Brain microvascular endothelial cell (primary cell): ENCODE results near the gene RGS18.

Experiments used
- DNase-seq: peaks from one replicate; pipeline ENCODE4 v3.0.0-alpha.2; 2020
- H3K27ac ChIP-seq: fragments of 250-450 bp; sonication (Bioruptor Pico); 2 replicates; pipeline ENCODE4 v1.5.1; 2020; ENCODE audit warnings: mild to moderate bottlenecking, moderate library complexity
- H3K27me3 ChIP-seq: fragments of 250-450 bp; sonication (Bioruptor Pico); replicated peaks from 2 replicates; pipeline ENCODE4 v1.5.1; 2020; ENCODE audit warnings: mild to moderate bottlenecking
- H3K36me3 ChIP-seq: fragments of 250-450 bp; sonication (Bioruptor Pico); replicated peaks from 2 replicates; pipeline ENCODE4 v1.5.1; 2020; ENCODE audit warnings: mild to moderate bottlenecking
- H3K4me3 ChIP-seq: 2 replicates; pipeline ENCODE4 v1.5.1; 2011; ENCODE audit warnings: low read depth, mild to moderate bottlenecking, control low read depth, low read length, moderate library complexity
- CTCF ChIP-seq: IDR thresholded peaks from 2 replicates; pipeline ENCODE4 v1.5.1; 2011; ENCODE audit warnings: low read depth, mild to moderate bottlenecking, moderate library complexity, low read length, control low read depth, inconsistent platforms; ENCODE audit errors: missing control alignments
- in situ Hi-C: cut with HindIII; loops from 2 replicates; pipeline ENCODE4 v1.10.0; 2017; ENCODE audit warnings: low sequenced_read_pairs, low pct_ligation_motif_present

Gene RGS18

GRCh38 chr1:192183788-192184187 lies 25.5 kb downstream of the RGS18 start:
- no peak for DNase-seq
- TF ChIP-seq CTCF, result no peak
- no peaks in the 10 kb centered on the region for H3K36me3 ChIP-seq
- H3K27me3 ChIP-seq, result no peaks in the 10 kb centered on the region
- H3K27ac ChIP-seq, result no peak overlapping the region
- in situ Hi-C loops, result no loop called here
- H3K4me3 ChIP-seq, result no peak overlapping the region

DNA sequence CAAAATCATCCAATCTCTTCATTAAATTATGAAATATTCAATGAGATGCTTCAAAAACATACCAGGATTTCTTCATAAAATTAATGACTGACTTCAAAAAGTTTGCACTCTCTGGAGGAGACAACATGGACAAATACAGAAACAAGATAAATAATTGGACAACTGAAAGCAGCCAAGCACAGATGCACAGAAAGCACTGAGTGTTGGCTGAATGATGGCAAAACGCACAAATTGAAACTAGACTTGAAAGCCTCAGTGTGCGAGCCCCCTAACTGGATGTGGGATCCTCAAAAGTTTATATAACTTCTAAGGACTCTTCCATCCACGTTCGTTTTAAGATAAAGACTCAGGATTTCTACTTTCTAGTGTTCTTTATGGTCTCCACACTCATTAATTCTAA lies 27.9 kb downstream of the RGS18 start:
- H3K27ac ChIP-seq, result no peak overlapping the region
- H3K36me3 ChIP-seq, result no peaks in the 10 kb centered on the region
- in situ Hi-C loops, result no loop called here
- TF ChIP-seq CTCF, result no peak
- no peak overlapping the region for H3K4me3 ChIP-seq
- H3K27me3 ChIP-seq, result no peaks in the 10 kb centered on the region
- DNase-seq, result no peak

- no peak overlapping the region for H3K4me3 ChIP-seq
- no peak for TF ChIP-seq CTCF
- no peaks in the 10 kb centered on the region for H3K36me3 ChIP-seq
- no peak for DNase-seq
- in situ Hi-C loops, result no loop called here
- H3K27ac ChIP-seq, result no peak overlapping the region
- no peaks in the 10 kb centered on the region for H3K27me3 ChIP-seq
Measured at GRCh38 chr1:192190066-192190465, 31.8 kb downstream of the RGS18 start.

GRCh38 chr1:192201303-192201702 lies 43.0 kb downstream of the RGS18 start:
- Histone ChIP-seq H3K4me3 (no peak overlapping the region), H3K36me3 (no peaks in the 10 kb centered on the region), H3K27me3 (no peaks in the 10 kb centered on the region), H3K27ac (no peak overlapping the region)
- no peak for DNase-seq
- in situ Hi-C loops, result no loop called here
- no peak for TF ChIP-seq CTCF

DNA sequence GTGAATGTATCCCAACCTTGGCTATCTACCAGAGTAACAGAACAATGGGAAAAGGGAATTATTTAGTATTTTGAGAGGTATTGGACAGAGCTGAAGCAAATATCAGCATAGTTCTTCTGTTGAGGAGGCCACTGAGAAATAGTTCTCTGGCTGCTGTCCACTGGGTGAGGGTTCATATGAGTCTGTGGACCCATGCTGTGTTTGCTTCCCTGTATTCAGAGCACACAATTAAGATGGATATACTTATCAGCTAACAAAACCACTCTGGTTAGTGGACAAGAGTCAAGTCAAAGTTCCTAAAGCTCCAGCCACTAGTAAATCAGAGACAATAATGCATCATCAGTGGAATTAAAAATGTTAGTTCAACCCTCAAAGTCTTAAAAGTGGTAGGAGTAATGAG lies 66.1 kb downstream of the RGS18 start:
- H3K27me3 ChIP-seq, result no peaks in the 10 kb centered on the region
- in situ Hi-C loops, result no loop called here
- no peak overlapping the region for H3K4me3 ChIP-seq
- TF ChIP-seq CTCF, result no peak
- H3K36me3 ChIP-seq, result no peaks in the 10 kb centered on the region
- H3K27ac ChIP-seq, result no peak overlapping the region
- DNase-seq, result no peak

DNA sequence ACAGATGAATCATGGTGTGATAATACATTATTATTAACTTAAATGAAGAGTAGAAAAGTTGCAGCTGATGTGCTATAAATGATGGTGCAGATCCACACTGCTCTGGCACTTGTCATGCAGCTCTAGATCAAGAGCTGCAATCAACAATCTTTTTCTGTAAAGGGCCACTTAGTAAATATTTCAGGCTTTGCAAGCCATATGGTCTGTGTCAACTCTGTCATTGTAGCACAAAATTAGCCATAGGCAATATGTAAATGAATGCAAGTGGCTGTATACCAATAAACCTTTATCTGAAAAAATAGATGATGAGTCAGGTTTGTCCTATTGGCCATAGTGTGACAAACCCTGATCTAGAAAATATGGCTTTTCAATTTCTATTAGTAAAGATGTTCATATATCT lies 66.6 kb downstream of the RGS18 start:
- H3K36me3 ChIP-seq, result no peaks in the 10 kb centered on the region
- H3K27me3 ChIP-seq, result no peaks in the 10 kb centered on the region
- no peak overlapping the region for H3K27ac ChIP-seq
- in situ Hi-C loops, result no loop called here
- no peak overlapping the region for H3K4me3 ChIP-seq
- no peak for TF ChIP-seq CTCF
- no peak for DNase-seq
